Activated naive CD8-positive, alpha-beta T cell treated with anti-CD3 and anti-CD28 coated beads, Interleukin-2, amount 50 U/mL, for 24 hours (primary cell): Measurements from ENCODE around the gene SULT1E1.

Experiments
- ATAC-seq: fragments of 150-1000 bp; cut with Tn5 transposase; one replicate; pipeline ENCODE4 v1.10.0; 2021
- DNase-seq: peaks from one replicate; pipeline ENCODE4 v3.0.0; 2021
- H3K27ac Mint-ChIP-seq: one replicate; pipeline ENCODE4 v1.8.0; 2021; ENCODE audit warnings: mild to moderate bottlenecking, mixed read lengths
- H3K27me3 Mint-ChIP-seq: one replicate; pipeline ENCODE4 v1.8.0; 2021; ENCODE audit warnings: mixed read lengths
- H3K36me3 Mint-ChIP-seq: one replicate; pipeline ENCODE4 v1.8.0; 2021; ENCODE audit warnings: low read depth, mixed read lengths
- H3K4me1 Mint-ChIP-seq: one replicate; pipeline ENCODE4 v1.8.0; 2021; ENCODE audit warnings: mixed read lengths
- H3K4me3 Mint-ChIP-seq: one replicate; pipeline ENCODE4 v1.8.0; 2021; ENCODE audit warnings: mild to moderate bottlenecking, moderate library complexity, mixed read lengths
- H3K9me3 Mint-ChIP-seq: one replicate; pipeline ENCODE4 v1.8.0; 2021; ENCODE audit warnings: mixed read lengths

Gene SULT1E1

GRCh38 chr4:69860052-69860451, at the start of gene SULT1E1:
TSS of gene SULT1E1 (minus strand) at chr4:69860145. CDS start at chr4:69857644, 2,501 bp downstream.
- Mint-ChIP-seq H3K9me3 (no peaks in the 10 kb centered on the region), H3K27me3 (no peaks in the 10 kb centered on the region), H3K36me3 (no peaks in the 10 kb centered on the region), H3K4me3 (no peak within 1 kb of the TSS), H3K4me1 (no peaks in the 10 kb centered on the region), H3K27ac (no peak within 1 kb of the TSS)
- DNase-seq (no peak), ATAC-seq (no peak)

- Mint-ChIP-seq H3K27ac (no peak overlapping the region), H3K4me3 (no peak overlapping the region), H3K4me1 (no peaks in the 10 kb centered on the region), H3K9me3 (no peaks in the 10 kb centered on the region), H3K27me3 (peaks cover 3% of the 10 kb centered on the region), H3K36me3 (no peaks in the 10 kb centered on the region)
- DNase-seq (no peak), ATAC-seq (no peak)
Observed at GRCh38 chr4:69909195-69909594, 49.2 kb upstream of the SULT1E1 start.

GRCh38 chr4:69907151-69907550, 47.2 kb upstream of the SULT1E1 start:
- no peak overlapping the region for H3K27ac Mint-ChIP-seq
- H3K4me1 Mint-ChIP-seq, result no peaks in the 10 kb centered on the region

GRCh38 chr4:69896530-69897116, 36.7 kb upstream of the SULT1E1 start:
- DNase-seq (no peak), ATAC-seq (no peak)
- H3K9me3 Mint-ChIP-seq, result no peaks in the 10 kb centered on the region
- H3K27me3 Mint-ChIP-seq, result peaks cover 5% of the 10 kb centered on the region
- H3K36me3 Mint-ChIP-seq, result no peaks in the 10 kb centered on the region
- no peak overlapping the region for H3K4me3 Mint-ChIP-seq
- no peak overlapping the region for H3K27ac Mint-ChIP-seq
- no peaks in the 10 kb centered on the region for H3K4me1 Mint-ChIP-seq

More at GRCh38 chr4:69907151-69907550, 47.2 kb upstream of the SULT1E1 start:
- DNase-seq (no peak), ATAC-seq (no peak)
- Mint-ChIP-seq H3K36me3 (no peaks in the 10 kb centered on the region), H3K9me3 (no peaks in the 10 kb centered on the region), H3K4me3 (no peak overlapping the region), H3K27me3 (no peaks in the 10 kb centered on the region)

GRCh38 chr4:69894721-69895120, 34.8 kb upstream of the SULT1E1 start:
- Mint-ChIP-seq H3K36me3 (no peaks in the 10 kb centered on the region), H3K4me1 (no peaks in the 10 kb centered on the region), H3K27me3 (peaks cover 3% of the 10 kb centered on the region), H3K9me3 (no peaks in the 10 kb centered on the region), H3K4me3 (no peak overlapping the region), H3K27ac (no peak overlapping the region)
- no peak for ATAC-seq
- DNase-seq, result no peak

- peaks cover 3% of the 10 kb centered on the region for H3K27me3 Mint-ChIP-seq
- H3K4me3 Mint-ChIP-seq, result no peak overlapping the region
- DNase-seq, result no peak
Observed at GRCh38 chr4:69894186-69894585, 34.2 kb upstream of the SULT1E1 start.

GRCh38 chr4:69888336-69888735, 28.4 kb upstream of the SULT1E1 start:
- Mint-ChIP-seq H3K27me3 (peaks cover 4% of the 10 kb centered on the region), H3K27ac (no peak overlapping the region), H3K4me3 (no peak overlapping the region), H3K36me3 (no peaks in the 10 kb centered on the region), H3K4me1 (peaks cover 2% of the 10 kb centered on the region), H3K9me3 (no peaks in the 10 kb centered on the region)
- DNase-seq (no peak), ATAC-seq (no peak)

More at GRCh38 chr4:69894186-69894585, 34.2 kb upstream of the SULT1E1 start:
- no peak overlapping the region for H3K27ac Mint-ChIP-seq
- no peaks in the 10 kb centered on the region for H3K4me1 Mint-ChIP-seq
- H3K9me3 Mint-ChIP-seq, result no peaks in the 10 kb centered on the region
- no peak for ATAC-seq
- no peaks in the 10 kb centered on the region for H3K36me3 Mint-ChIP-seq

- ATAC-seq (no peak), DNase-seq (no peak)
- H3K4me3 Mint-ChIP-seq, result no peak overlapping the region
- no peaks in the 10 kb centered on the region for H3K36me3 Mint-ChIP-seq
- no peaks in the 10 kb centered on the region for H3K27me3 Mint-ChIP-seq
- H3K4me1 Mint-ChIP-seq, result no peaks in the 10 kb centered on the region
- H3K27ac Mint-ChIP-seq, result no peak overlapping the region
- H3K9me3 Mint-ChIP-seq, result no peaks in the 10 kb centered on the region
Observed at GRCh38 chr4:69882150-69882549, 22.2 kb upstream of the SULT1E1 start.

GRCh38 chr4:69881173-69881773, 21.3 kb upstream of the SULT1E1 start:
- no peaks in the 10 kb centered on the region for H3K27me3 Mint-ChIP-seq
- no peaks in the 10 kb centered on the region for H3K36me3 Mint-ChIP-seq

GRCh38 chr4:69878250-69878649, 18.3 kb upstream of the SULT1E1 start:
- Mint-ChIP-seq H3K36me3 (no peaks in the 10 kb centered on the region), H3K4me3 (no peak overlapping the region), H3K4me1 (no peaks in the 10 kb centered on the region), H3K9me3 (no peaks in the 10 kb centered on the region), H3K27ac (no peak overlapping the region), H3K27me3 (no peaks in the 10 kb centered on the region)
- DNase-seq (no peak), ATAC-seq (no peak)

More at GRCh38 chr4:69881173-69881773, 21.3 kb upstream of the SULT1E1 start:
- no peak overlapping the region for H3K4me3 Mint-ChIP-seq
- no peaks in the 10 kb centered on the region for H3K9me3 Mint-ChIP-seq
- DNase-seq, result peak; percentile 6
- no peak for ATAC-seq
- H3K4me1 Mint-ChIP-seq, result no peaks in the 10 kb centered on the region
- no peak overlapping the region for H3K27ac Mint-ChIP-seq

- DNase-seq (no peak), ATAC-seq (no peak)
- Mint-ChIP-seq H3K9me3 (no peaks in the 10 kb centered on the region), H3K27me3 (no peaks in the 10 kb centered on the region), H3K36me3 (no peaks in the 10 kb centered on the region), H3K4me1 (no peaks in the 10 kb centered on the region), H3K27ac (no peak overlapping the region), H3K4me3 (no peak overlapping the region)
Observed at GRCh38 chr4:69877453-69877852, 17.5 kb upstream of the SULT1E1 start.

- ATAC-seq (no peak), DNase-seq (no peak)
- H3K27ac Mint-ChIP-seq, result no peak overlapping the region
- no peaks in the 10 kb centered on the region for H3K9me3 Mint-ChIP-seq
- H3K27me3 Mint-ChIP-seq, result no peaks in the 10 kb centered on the region
- no peaks in the 10 kb centered on the region for H3K36me3 Mint-ChIP-seq
- H3K4me3 Mint-ChIP-seq, result no peak overlapping the region
- H3K4me1 Mint-ChIP-seq, result no peaks in the 10 kb centered on the region
Observed at GRCh38 chr4:69876071-69876470, 16.1 kb upstream of the SULT1E1 start.

- DNase-seq, result no peak
- H3K4me1 Mint-ChIP-seq, result no peaks in the 10 kb centered on the region
- H3K27me3 Mint-ChIP-seq, result no peaks in the 10 kb centered on the region
- no peak overlapping the region for H3K4me3 Mint-ChIP-seq
- no peaks in the 10 kb centered on the region for H3K36me3 Mint-ChIP-seq
- ATAC-seq, result no peak
- no peaks in the 10 kb centered on the region for H3K9me3 Mint-ChIP-seq
- H3K27ac Mint-ChIP-seq, result no peak overlapping the region
Observed at GRCh38 chr4:69875576-69875975, 15.6 kb upstream of the SULT1E1 start.

- Mint-ChIP-seq H3K36me3 (no peaks in the 10 kb centered on the region), H3K27ac (no peak overlapping the region), H3K4me1 (no peaks in the 10 kb centered on the region), H3K4me3 (no peak overlapping the region), H3K27me3 (no peaks in the 10 kb centered on the region), H3K9me3 (no peaks in the 10 kb centered on the region)
- DNase-seq, result no peak
- no peak for ATAC-seq
Observed at GRCh38 chr4:69874507-69874906, 14.6 kb upstream of the SULT1E1 start.

GRCh38 chr4:69861756-69862155, 1.8 kb upstream of the SULT1E1 start:
- no peak for ATAC-seq
- Mint-ChIP-seq H3K9me3 (no peaks in the 10 kb centered on the region), H3K27me3 (no peaks in the 10 kb centered on the region), H3K4me1 (no peaks in the 10 kb centered on the region), H3K27ac (no peak overlapping the region), H3K36me3 (no peaks in the 10 kb centered on the region), H3K4me3 (no peak overlapping the region)
- DNase-seq, result no peak
